H9 (cell line): ENCODE results near the gene EXOC1L. TPM values are rescaled to one million over a fixed set of nuclear protein-coding genes. Genes with fewer than 3 reads are reported as not detected.

Experiments
- DNase-seq: peaks from one replicate; pipeline ENCODE4 v3.0.0-alpha.2; 2017
- H2AFZ ChIP-seq: one replicate; pipeline ENCODE4 v1.6.1; 2013; ENCODE audit warnings: mild to moderate bottlenecking, low read length, control low read depth, moderate library complexity
- H2AK5ac ChIP-seq: 2 replicates; pipeline ENCODE4 v1.6.1; 2013; ENCODE audit warnings: low read length, control low read depth, mixed read lengths; ENCODE audit not compliant: insufficient read length
- H2BK120ac ChIP-seq: one replicate; pipeline ENCODE4 v1.6.1; 2013; ENCODE audit warnings: low read depth, mild to moderate bottlenecking, low read length, control low read depth, inconsistent platforms; ENCODE audit not compliant: poor library complexity, severe bottlenecking
- H2BK12ac ChIP-seq: 2 replicates; pipeline ENCODE4 v1.6.1; 2013; ENCODE audit warnings: low read length, control low read depth, mixed read lengths, low read depth; ENCODE audit not compliant: insufficient read length
- H2BK15ac ChIP-seq: 2 replicates; pipeline ENCODE4 v1.6.1; 2013; ENCODE audit warnings: low read depth, low read length, control low read depth
- H2BK20ac ChIP-seq: one replicate; pipeline ENCODE4 v1.6.1; 2013; ENCODE audit warnings: low read depth, mild to moderate bottlenecking, low read length, control low read depth, inconsistent platforms; ENCODE audit not compliant: poor library complexity, severe bottlenecking
- H2BK5ac ChIP-seq: 2 replicates; pipeline ENCODE4 v1.6.1; 2013; ENCODE audit warnings: low read length, control low read depth, mixed read lengths; ENCODE audit not compliant: insufficient read length
- H3K14ac ChIP-seq: 2 replicates; pipeline ENCODE4 v1.6.1; 2013; ENCODE audit warnings: low read length, control low read depth; ENCODE audit not compliant: insufficient read depth
- H3K18ac ChIP-seq: 2 replicates; pipeline ENCODE4 v1.6.1; 2013; ENCODE audit warnings: low read depth, mild to moderate bottlenecking, mixed read lengths, low read length, control low read depth; ENCODE audit not compliant: insufficient read length
- H3K23ac ChIP-seq: 2 replicates; pipeline ENCODE4 v1.6.1; 2013; ENCODE audit warnings: low read length, control low read depth, mixed read lengths, low read depth; ENCODE audit not compliant: insufficient read length
- H3K23me2 ChIP-seq: 2 replicates; pipeline ENCODE4 v1.6.1; 2013; ENCODE audit warnings: low read depth, mild to moderate bottlenecking, mixed read lengths, low read length, control low read depth; ENCODE audit not compliant: insufficient read length, poor library complexity, severe bottlenecking
- H3K27ac ChIP-seq: 2 replicates; pipeline ENCODE4 v1.5.1; 2013; ENCODE audit warnings: low read length, control low read depth, mixed read lengths, low read depth; ENCODE audit not compliant: insufficient read length
- H3K27me3 ChIP-seq: 2 replicates; pipeline ENCODE4 v1.6.1; 2013; ENCODE audit warnings: low read length, control low read depth, inconsistent platforms; ENCODE audit not compliant: insufficient read depth
- H3K4ac ChIP-seq: 2 replicates; pipeline ENCODE4 v1.6.1; 2013; ENCODE audit warnings: low read depth, mild to moderate bottlenecking, control low read depth, inconsistent platforms, low read length, moderate library complexity
- H3K4me1 ChIP-seq: 2 replicates; pipeline ENCODE4 v1.6.1; 2013; ENCODE audit warnings: low read length, control low read depth, inconsistent platforms; ENCODE audit not compliant: insufficient read depth
- H3K4me2 ChIP-seq: 2 replicates; pipeline ENCODE4 v1.6.1; 2013; ENCODE audit warnings: low read length, control low read depth, mixed read lengths; ENCODE audit not compliant: insufficient read length, insufficient read depth
- H3K56ac ChIP-seq: 2 replicates; pipeline ENCODE4 v1.6.1; 2013; ENCODE audit warnings: low read depth, mild to moderate bottlenecking, mixed read lengths, low read length, control low read depth; ENCODE audit not compliant: insufficient read length
- H3K79me1 ChIP-seq: 2 replicates; pipeline ENCODE4 v1.6.1; 2013; ENCODE audit warnings: low read depth, mild to moderate bottlenecking, moderate library complexity, low read length, control low read depth, inconsistent platforms; ENCODE audit not compliant: insufficient read depth, poor library complexity, severe bottlenecking
- H3K79me2 ChIP-seq: 2 replicates; pipeline ENCODE4 v1.6.1; 2013; ENCODE audit warnings: low read length, control low read depth, inconsistent platforms; ENCODE audit not compliant: insufficient read depth
- H3K9ac ChIP-seq: 2 replicates; pipeline ENCODE4 v1.6.1; 2013; ENCODE audit warnings: low read length, control low read depth, mixed read lengths; ENCODE audit not compliant: insufficient read length; ENCODE audit errors: extremely low read depth
- H3K9me3 ChIP-seq: one replicate; pipeline ENCODE4 v1.6.1; 2013; ENCODE audit warnings: low read depth, low read length, inconsistent platforms; ENCODE audit not compliant: control insufficient read depth
- H3T11ph ChIP-seq: one replicate; pipeline ENCODE4 v1.6.1; 2013; ENCODE audit warnings: mild to moderate bottlenecking, low read length, control low read depth, inconsistent platforms
- H4K20me1 ChIP-seq: one replicate; pipeline ENCODE4 v1.6.1; 2013; ENCODE audit not compliant: control insufficient read depth, insufficient read length, insufficient read depth
- H4K5ac ChIP-seq: 2 replicates; pipeline ENCODE4 v1.6.1; 2013; ENCODE audit warnings: low read depth, mild to moderate bottlenecking, mixed read lengths, low read length, control low read depth; ENCODE audit not compliant: insufficient read length
- H4K8ac ChIP-seq: replicated peaks from 2 replicates; pipeline ENCODE4 v1.6.1; 2013; ENCODE audit warnings: low read length, control low read depth, mixed read lengths, low read depth; ENCODE audit not compliant: insufficient read length
- H4K91ac ChIP-seq: 2 replicates; pipeline ENCODE4 v1.6.1; 2013; ENCODE audit warnings: low read depth, mild to moderate bottlenecking, moderate library complexity, mixed read lengths, low read length, control low read depth; ENCODE audit not compliant: insufficient read length
- H3K27ac Mint-ChIP-seq, 3 experiments: 2 replicates in 2 of 3; 3 replicates in 1 of 3; pipeline ENCODE4 v1.8.0; 2020 to 2021; ENCODE audit warnings: mixed read lengths in 3 of 3, mild to moderate bottlenecking in 1 of 3, moderate library complexity in 1 of 3
- H3K27me3 Mint-ChIP-seq: 2 replicates; pipeline ENCODE4 v1.8.0; 2021; ENCODE audit warnings: low read depth, mild to moderate bottlenecking, moderate library complexity, mixed read lengths
- H3K36me3 Mint-ChIP-seq, 3 experiments: 2 replicates in 2 of 3; 3 replicates in 1 of 3; pipeline ENCODE4 v1.8.0; 2020 to 2021; ENCODE audit warnings: low read depth in 3 of 3, mixed read lengths in 3 of 3; ENCODE audit not compliant: insufficient read depth in 1 of 3
- H3K4me1 Mint-ChIP-seq, 2 experiments: 2 replicates each; pipeline ENCODE4 v1.8.0; 2020; ENCODE audit warnings: mixed read lengths in 2 of 2
- H3K4me3 Mint-ChIP-seq, 2 experiments: 2 replicates in 1 of 2; 3 replicates in 1 of 2; pipeline ENCODE4 v1.8.0; 2020 to 2021; ENCODE audit warnings: mild to moderate bottlenecking in 2 of 2, mixed read lengths in 2 of 2, moderate library complexity in 1 of 2
- H3K9me3 Mint-ChIP-seq, 2 experiments: 2 replicates in 1 of 2; 3 replicates in 1 of 2; pipeline ENCODE4 v1.8.0; 2020; ENCODE audit warnings: mild to moderate bottlenecking in 2 of 2, mixed read lengths in 2 of 2, moderate library complexity in 1 of 2
- CTCF ChIP-seq: fragments of 200-600 bp; sonication (generic); conservative IDR thresholded peaks from 3 replicates; pipeline ENCODE4 v1.8.0; 2021; ENCODE audit warnings: antibody characterized with exemption, mild to moderate bottlenecking
- WGBS: extraction: QIAGEN DNeasy Blood & Tissue Kit; methylation state at CpG from one replicate; pipeline ENCODE4 v1.1.7; 2013; ENCODE audit warnings: missing lambda C conversion rate, low lambda C conversion rate, mixed read lengths; ENCODE audit not compliant: insufficient read length; ENCODE audit errors: extremely low coverage; 5-methylcytosine and 5-hydroxymethylcytosine counted together
- total RNA-seq: library from RNA; stranded (reverse); gene quantifications from 2 replicates; pipeline ENCODE4 v1.2.1, GENCODE V29; 2021

Gene EXOC1L
- total RNA-seq, 1 experiment from 2014 or later = not detected

GRCh38 chr4:55851885-55852284, 32.3 kb downstream of the EXOC1L start:
- Histone ChIP-seq H3K23ac (no peak overlapping the region), H2BK120ac (no peak overlapping the region), H3K23me2 (no peaks in the 10 kb centered on the region), H3K4me1 (no peaks in the 10 kb centered on the region), H3K14ac (no peak overlapping the region), H4K8ac (no peak overlapping the region), H3K79me1 (no peaks in the 10 kb centered on the region), H3K18ac (no peak overlapping the region), H4K20me1 (no peaks in the 10 kb centered on the region), H2BK5ac (no peak overlapping the region), H3K56ac (no peak overlapping the region), H2AFZ (no peak overlapping the region), H3K9ac (no peak overlapping the region), H2BK12ac (no peak overlapping the region), H3K27me3 (no peaks in the 10 kb centered on the region), H3K4ac (no peak overlapping the region), H3K4me2 (no peak overlapping the region), H3K27ac (no peak overlapping the region), H2BK15ac (no peak overlapping the region), H3K9me3 (no peaks in the 10 kb centered on the region), H2AK5ac (no peak overlapping the region), H3K79me2 (no peaks in the 10 kb centered on the region), H4K5ac (no peak overlapping the region), H4K91ac (no peak overlapping the region), H2BK20ac (no peak overlapping the region), H3T11ph (no peak overlapping the region)
- no peak overlapping the region for H3K4me3 Mint-ChIP-seq
- WGBS = no CpG with 5 or more reads among the region's 6 CpGs
- no peak overlapping the region for H3K27ac Mint-ChIP-seq
- peaks cover 27% of the 10 kb centered on the region for H3K27me3 Mint-ChIP-seq
- DNase-seq = no peak
- no peaks in the 10 kb centered on the region for H3K9me3 Mint-ChIP-seq
- TF ChIP-seq CTCF = no peak
- H3K36me3 Mint-ChIP-seq = no peaks in the 10 kb centered on the region; a peak in 1 of 7 replicates
- peaks cover 5 to 9% of the 10 kb centered on the region in 2 experiments for H3K4me1 Mint-ChIP-seq
